GM18498 (cell line): ENCODE results near the gene BOC.

Experiments used
- ATAC-seq: cut with Tn5 transposase; IDR thresholded peaks from one replicate; pipeline ENCODE4 v1.9.1; 2021; ENCODE audit warnings: mild to moderate bottlenecking, moderate library complexity; ENCODE audit not compliant: unreplicated experiment

The BOC gene

DNA sequence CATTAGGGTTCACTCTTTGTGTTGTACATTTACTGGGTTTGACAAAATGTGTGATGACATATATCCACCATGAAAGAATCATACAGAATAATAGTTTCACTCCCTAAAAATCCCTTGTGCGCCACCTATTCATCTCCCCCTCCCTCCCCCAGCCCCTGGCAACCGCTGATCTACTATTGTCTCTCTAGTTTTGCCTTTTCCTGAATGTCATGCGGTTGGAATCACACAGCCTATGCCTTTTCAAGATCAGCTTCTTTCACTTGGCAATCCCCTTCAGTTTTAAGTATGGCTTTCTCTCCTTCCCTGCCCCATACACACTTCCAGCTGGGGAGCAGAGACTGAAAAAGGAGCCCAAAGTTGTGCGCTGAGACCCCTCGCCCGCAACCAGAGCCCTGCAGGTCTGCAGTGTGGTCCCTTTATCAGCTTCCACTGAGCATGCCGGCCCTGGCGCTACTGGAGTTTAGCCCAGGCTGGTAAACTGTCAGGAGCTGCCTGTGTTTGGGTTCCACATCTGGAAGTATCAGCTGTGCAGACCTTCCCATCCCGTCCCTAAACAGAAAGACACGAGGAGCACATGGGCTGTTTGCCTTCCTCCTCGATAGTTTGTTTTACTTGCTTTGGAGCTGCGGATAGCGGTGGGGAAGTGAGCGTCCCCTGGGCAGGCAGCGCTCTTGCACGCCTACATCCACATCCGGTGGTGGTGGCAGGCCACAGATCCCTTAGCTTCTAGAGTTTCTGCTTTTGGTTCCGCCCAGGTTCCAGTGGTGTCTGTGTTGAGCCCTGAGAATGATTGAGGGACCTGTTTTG, 12.3 kb downstream of the BOC start:
- ATAC-seq, result peak; percentile 76

DNA sequence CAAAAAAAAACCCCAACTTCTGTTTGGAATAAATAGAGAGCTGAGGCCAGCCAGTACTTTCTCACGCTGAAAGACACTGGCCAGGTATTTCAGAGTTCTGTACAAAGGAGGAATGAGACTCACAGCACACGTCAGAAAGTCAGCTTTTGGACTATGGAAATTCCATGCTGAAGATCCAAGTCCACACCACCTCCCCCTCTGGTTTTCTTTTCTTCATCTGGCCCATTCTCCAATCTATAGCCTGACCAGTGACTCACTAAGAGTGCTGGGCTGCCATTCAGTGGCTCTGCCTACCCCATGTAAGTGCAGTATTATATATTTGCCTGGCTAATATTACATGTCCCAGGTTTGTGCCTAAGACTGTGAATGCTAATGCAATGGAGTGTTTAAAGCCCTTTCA, 13.9 kb downstream of the BOC start:
- no peak for ATAC-seq

DNA sequence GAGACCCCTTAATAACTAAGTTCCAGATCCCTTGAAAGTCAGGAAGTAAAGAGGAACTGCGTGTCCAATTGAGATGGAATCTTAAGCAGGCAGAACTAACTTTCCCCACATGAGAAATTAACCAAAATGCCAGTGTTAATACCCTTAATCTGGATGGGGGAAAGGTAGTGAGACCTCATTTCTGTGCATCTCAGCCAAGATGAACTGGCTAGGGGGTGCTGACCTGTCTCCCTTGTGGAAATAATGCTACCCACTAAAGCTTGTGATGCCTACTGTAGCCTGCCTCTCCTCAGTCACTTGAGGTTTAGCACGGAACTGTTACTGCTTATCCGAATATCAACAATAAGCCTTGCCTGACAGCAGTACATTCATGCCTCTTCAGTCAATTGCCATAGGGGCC, 15.1 kb downstream of the BOC start:
- ATAC-seq, result no peak

DNA sequence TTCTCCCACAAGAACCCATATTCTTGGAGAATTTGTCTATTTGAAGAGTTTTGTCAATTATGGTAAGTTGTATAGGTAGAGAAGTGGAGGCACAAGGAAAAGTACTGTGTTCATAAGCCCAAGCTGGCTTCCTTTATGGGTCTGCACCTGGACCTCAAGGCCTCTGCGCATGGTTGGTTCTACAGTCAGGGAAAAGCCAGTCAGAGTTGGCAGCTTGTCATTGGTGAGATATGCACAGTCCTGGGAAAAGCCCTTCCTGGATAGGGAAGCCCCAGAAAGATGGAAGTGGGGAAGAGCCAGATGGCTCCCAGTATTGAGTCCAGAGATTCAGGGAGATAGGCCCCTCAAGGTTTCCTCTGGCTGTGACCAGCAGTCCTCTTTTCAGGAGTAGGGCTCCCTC, 15.8 kb downstream of the BOC start:
- ATAC-seq, result no peak

DNA sequence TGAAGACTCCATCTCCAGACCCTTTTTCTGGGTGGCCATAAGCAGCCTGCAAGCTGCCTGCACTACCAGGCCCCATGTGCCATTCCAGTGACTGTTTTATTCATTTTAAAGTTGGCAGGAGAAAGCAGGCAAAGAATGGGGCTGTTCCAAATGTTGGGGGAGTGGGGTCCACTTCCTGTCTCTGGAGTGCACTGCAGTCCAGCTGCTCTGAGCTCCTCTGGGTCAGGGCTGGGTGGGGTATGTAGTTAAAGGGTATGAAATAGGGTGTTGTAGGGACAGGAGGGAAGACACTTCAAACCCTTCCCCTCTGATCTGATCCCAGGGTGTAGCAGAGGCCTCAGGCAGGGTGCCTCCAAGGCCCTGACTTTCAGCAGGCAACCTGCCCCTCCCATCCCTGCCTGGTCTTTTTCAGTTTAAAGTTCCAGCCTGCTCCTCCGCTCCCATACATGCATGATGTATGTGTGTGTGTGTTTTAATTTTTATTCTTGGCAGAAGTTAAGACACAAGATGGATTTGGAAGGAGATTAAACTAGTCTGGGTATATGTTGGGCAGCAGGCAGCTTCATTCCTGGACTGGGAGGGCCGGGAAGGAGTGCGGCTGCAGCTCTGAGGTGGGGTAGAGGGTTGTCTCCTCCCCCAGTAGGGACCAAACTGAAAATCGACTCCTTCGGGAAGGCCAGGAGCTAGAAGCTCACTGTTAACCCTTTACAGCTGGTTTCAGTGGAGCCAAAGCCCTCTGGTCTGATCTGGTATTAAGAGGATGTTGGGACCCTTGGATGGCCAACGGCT, 17.3 kb downstream of the BOC start:
- no peak for ATAC-seq

DNA sequence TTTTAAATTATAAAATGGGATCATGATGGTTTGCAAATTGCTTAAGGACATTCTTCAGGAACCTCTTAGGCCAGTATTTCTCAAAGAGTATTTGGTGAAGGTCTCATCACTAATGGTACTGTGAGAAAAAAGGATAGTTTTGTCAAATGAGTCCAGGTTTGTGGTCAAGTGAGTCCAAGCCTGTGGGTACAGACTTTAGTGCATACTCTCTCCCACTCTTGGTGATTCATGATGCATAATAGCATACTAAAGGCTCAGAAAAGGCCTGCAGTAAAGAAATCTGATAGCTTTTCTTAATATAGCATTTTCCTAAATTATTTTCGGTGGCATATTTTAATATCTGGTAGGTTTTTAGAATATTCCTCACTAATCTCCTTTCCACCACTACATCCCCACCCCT, 20.0 kb downstream of the BOC start:
- no peak for ATAC-seq

DNA sequence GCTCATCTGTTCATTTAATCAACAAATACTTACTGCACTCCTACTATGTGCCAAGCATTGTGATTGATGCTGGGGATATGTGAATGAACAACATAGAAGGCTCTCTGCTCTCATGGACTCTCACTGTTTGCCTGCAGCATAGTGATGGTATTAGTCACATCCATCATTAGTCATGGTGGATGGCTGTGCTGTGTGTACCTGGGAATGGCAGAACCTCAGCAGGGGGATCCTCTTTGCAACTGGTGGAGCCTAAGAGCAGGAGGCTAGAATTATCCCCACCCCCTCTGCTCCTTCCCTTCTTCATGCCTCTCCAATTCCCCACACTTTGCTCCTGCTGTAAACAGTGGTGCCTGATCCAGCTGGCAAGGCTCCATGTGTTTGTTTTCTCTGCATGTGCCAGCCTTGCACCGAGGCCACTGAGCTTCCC, 20.5 kb downstream of the BOC start:
- no peak for ATAC-seq

DNA sequence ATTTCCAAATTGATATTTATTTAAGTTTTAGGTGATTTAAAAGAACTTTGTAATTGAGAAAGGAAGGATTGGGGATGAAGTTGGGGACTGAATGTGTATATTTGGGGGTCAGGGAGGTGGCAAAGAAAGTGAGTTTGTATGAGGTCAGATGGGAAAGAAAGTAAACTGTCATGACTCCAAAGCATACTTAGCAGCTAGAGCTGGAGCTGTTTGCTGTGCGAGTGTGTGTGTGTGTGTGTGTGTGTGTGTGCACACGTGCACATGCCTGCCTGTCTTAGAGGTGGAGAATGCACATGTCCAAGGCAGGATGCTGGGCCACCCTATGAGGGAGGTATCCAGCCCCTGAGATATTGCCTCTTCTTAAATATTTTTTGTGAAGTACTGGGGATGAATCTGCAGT, 21.0 kb downstream of the BOC start:
- no peak for ATAC-seq

DNA sequence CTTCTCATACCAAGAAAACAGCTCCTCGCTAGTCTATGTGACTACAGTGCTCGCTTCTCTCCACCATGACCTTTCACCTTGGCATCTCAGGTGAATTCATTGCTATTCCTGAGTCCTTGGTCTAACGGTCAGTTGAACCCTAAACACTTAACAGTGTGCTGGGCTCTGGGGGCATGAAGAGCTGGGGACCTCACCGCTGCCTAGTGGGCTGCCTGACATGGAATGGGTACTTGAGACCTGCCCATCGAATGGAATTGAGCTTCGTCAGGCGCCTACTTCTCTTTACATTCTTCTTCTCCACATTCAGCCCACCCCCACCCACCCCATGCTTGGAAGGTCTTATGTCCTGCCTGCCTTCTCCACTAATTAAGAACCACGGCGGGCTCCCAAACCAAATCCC, 22.1 kb downstream of the BOC start:
- no peak for ATAC-seq

DNA sequence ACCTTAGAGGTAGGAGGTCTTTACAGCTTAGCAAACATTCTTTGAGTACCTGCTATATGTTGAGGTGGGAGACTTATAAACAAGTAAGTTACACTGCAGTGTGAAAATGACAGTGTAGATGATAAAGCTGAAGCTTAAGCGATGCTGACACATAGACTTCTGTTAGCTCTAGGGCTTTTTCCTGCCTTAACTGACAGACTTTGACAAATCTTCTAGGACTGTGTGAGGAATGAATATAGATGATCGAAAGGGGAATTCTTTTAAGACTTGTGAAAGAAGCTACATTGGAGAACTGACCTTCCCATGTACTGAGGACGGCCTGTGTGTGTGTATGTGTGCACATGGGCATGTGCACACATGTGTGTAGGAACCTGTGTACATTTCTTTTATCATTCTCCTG, 22.7 kb downstream of the BOC start:
- no peak for ATAC-seq

DNA sequence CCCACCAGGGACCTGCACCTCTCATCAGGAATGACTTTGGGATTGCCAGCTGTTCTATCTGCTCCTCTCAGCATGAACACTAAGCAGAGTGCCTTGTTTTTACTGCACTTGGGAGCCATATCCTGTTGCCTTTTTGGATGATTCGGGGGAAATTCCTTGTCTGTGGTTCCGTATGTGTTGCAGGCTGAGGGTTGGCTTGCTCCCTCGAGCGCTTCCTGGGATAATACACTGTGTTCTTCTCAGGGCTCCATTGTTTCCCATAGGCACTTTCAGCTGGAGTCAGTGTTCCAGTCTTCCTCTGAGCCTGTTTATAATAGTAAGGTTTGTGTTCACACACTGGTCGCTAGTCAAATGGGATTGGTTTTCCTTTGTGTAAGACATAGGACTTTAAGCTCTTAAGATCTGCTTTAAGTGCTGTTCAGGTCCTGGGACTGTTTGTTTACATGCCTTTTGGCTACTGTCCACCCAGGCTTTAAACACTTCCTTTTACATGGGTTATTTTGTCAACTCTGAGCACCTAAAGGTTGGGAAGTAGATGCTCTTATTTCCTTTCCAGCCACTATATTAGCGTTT, 23.4 kb downstream of the BOC start:
- no peak for ATAC-seq

DNA sequence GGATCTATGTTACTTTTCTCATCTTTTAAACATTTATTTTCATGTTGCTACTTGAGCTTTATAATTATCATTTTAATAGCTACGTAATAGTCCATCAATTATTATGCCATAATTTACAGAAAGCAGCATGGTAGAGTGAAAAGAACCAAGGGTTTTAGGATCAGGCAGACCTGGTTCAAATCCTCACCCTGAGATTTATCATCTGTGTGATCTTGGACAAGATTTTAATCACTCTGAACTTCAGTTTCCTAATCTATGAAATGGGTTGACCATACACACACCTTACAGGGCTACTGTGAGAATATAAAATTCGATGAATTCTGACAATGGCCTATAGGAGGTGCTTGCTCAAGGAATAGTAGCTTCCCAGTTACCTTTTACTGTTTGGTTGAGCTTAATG, 27.1 kb downstream of the BOC start:
- no peak for ATAC-seq

DNA sequence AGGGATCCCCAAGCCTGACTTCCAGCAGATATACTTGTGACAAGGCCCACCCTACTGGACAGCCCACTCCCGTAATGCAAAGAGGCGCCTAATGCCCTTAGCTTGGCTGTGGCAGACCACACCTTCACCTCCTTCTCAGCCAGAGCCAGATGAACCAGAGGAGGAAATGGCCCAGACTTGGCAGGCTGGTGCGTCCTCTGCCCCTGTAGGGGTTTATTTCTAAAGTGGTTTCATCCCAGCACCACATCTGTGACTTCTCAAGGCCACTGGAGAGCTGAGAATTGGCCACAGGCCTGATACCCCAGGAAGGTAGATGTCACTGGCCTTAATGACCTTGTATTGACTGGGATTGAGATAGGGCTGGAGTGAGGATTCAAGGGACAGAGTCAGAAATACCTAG, 29.5 kb downstream of the BOC start:
- ATAC-seq, result no peak

DNA sequence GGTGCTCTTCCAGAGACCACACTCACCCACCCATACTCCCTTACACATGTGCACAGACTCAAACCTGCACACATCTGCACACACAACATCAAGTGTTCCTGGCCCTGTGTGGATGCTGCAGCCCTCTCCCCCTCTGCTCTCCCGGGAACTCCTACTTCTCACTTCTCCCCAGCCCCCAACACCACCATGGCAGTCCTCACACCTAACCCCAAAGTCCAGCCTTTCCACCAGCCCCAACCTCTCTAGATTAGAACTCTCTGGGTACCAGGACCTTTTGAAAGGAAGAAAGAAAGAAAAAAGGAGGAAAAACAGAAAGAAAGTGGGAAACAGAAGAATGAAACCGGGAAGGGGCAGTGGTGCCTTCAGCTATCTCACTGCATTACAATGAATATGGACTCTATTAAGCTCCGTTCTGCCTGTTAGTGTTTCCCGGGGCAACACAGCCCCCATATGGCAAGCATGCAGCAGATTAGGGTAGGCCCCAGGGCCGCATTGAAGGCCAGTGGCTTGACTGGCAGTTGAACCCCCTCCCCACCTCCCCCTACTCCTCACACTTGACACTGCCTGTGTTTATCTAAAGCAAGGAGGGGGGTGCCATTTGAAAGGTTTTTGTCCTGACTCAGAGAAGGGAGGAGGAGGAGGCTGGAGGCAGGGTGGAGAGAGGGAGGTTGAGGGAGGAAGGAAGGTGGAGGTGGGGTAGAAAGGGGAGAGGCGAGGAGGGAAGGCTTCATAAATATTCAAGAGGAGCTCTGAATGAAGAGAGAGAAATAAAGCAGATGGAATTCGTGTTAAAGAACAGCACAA, 30.1 kb downstream of the BOC start:
- ATAC-seq, result no peak

DNA sequence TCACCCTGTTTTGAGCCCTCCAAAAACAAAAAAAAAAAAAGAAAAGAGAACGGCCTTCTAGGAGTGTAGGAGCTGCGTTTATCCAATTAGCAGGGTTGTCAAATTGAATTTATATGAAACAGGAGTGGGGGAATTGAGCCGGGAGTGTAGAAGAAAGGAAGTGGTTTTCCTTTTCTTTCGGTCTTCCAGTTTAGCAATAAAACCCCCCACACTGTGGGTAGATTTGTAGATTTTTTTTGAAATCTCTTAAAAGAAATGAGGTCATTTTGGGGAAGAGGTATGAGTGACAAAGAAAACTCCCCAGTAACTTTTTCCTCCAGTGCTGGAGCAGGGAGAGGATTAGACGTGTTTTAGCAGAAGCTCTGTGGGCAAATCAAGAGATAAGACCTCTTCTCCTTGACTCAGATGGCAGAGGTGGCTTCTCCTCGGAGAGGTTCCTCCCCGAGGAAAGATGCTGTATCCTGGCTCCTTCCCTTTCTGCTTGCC, 30.8 kb downstream of the BOC start:
- no peak for ATAC-seq

DNA sequence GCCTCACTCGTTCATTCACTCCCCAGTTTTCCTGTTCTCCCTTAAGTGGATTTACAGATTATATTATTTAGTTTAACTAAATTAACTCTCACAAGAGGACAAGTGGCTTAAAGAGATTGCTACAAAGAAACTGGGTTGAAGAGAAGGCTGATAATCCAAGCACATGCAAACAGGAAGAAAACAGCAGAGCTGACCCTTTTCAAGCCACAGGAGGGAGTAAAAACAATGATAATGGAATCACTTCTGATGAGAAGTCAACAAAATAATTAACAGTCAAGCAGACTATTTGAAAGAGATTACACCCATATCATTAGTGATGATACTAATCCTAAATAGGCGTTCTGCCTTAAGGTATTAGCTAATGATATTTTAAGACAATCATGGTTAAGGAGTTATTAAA, 31.7 kb downstream of the BOC start:
- no peak for ATAC-seq

DNA sequence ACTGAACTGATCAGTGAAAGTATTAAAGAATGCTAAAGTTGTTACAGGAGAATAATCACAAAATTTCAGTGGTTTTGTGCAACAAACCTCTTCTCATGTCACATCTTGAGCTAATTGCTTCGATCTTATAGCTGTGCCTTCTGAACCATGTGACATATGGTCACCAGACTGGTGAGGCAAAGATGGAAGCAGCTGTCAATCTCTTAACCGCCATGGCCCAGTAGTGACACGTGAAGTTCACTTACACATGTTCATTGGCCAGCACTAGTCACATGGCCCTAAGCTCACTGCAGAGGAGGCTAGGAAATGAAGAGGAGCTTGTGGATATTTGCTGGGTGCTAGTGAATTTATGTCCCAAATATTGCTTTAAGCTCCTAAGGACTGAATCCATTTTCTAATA, 32.5 kb downstream of the BOC start:
- ATAC-seq, result no peak

DNA sequence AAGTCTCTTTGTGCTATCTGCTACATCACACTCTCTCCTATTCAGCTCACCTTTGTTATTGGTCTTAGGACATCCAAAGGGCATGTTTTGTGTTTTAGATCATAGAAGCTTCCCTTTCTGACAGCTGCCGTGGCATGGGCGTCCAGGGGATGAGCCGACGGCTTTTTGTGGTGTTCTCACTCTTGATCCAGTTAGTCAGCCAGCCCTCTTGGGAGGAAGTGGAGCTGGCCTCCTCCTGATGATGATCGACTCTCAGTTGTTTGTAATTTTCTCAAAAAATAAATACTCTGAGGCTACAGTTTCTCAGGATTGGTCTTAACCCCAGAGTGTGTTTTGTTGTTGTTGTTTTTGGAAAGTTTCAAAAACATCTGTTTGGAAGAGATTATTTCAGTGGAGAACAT, 34.4 kb downstream of the BOC start:
- ATAC-seq, result no peak

DNA sequence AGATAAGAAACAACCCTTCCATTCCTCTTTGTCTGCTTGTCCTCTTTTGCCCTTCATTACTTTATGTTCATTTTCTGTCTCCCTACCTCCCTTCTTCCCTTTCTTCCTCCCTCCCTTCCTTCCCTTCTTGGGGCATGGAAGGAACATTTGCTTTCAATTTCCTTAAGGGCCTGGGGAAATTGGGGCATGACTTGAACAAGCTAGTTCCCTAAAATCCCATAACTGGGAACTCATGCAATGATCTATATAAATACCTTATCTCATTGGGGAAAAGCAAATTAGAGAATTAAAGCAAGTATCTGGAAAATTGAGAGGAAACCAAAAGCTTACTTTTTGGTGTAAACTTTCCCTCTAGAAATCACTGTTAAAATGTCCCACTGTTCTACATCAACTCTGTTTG, 35.7 kb downstream of the BOC start:
- ATAC-seq, result no peak

DNA sequence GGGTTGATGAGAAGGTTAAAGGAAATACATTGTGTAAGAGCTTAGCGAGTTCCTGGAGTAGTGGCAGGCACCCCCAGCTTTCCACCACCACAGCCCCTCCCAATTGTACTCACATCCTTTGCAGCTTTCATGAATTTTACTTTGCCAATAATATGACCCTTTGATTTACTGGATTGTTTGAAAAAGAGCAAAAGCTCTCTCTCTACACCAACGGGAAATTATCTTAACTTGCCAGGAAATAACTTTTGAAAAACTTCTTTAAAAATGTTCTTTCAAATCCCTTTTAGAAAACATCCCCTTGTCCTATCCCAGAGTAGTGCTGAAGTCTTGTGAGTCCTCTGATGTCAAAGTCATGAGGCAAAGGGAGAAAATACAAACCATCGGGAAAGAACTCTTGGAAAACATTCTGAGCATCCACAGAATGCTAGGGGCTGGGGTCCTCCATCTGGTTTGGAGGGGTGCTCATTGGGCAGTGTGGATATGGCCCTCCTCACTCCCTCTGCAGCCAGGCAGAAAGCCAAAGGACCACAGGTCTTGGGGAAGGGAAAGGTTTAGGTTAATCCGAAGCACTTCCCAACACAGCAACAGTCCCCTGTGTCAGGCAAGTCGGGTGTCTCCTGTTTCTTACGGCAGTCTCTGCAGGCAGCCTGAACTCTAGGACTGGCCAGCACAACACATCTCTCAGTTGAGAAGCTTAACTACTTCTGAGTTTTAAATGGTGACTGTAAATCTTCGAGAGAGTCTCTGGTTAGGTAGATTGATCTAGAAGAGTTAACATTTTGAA, 36.5 kb downstream of the BOC start:
- ATAC-seq, result no peak
